ENCODE data around the gene BCL2.

BCL2 gene

GRCh38 chr18:63264871-63265270, 54.7 kb downstream of the BCL2 start:
- H3K36me3 ChIP-seq (ENCODE audit: control insufficient read depth, insufficient read depth, low read length), result no peaks in the 10 kb centered on the region
- no peaks in the 10 kb centered on the region for H3K27me3 ChIP-seq (ENCODE audit: control insufficient read depth, insufficient read depth, low read length)
- H3K4me1 ChIP-seq (ENCODE audit: control insufficient read depth, insufficient read depth, low read length), result peaks cover 16% of the 10 kb centered on the region
- no peak overlapping the region for H3K9ac ChIP-seq (ENCODE audit: low read length)
- H3K4me3 ChIP-seq (ENCODE audit: low read length), result no peak overlapping the region
- no peak overlapping the region for H3K27ac ChIP-seq (ENCODE audit: low read depth, low read length)

GRCh38 chr18:63263444-63263843, 56.1 kb downstream of the BCL2 start:
- H3K27ac ChIP-seq (ENCODE audit: low read depth, low read length), result peak overlapping the region; percentile 83

DNA sequence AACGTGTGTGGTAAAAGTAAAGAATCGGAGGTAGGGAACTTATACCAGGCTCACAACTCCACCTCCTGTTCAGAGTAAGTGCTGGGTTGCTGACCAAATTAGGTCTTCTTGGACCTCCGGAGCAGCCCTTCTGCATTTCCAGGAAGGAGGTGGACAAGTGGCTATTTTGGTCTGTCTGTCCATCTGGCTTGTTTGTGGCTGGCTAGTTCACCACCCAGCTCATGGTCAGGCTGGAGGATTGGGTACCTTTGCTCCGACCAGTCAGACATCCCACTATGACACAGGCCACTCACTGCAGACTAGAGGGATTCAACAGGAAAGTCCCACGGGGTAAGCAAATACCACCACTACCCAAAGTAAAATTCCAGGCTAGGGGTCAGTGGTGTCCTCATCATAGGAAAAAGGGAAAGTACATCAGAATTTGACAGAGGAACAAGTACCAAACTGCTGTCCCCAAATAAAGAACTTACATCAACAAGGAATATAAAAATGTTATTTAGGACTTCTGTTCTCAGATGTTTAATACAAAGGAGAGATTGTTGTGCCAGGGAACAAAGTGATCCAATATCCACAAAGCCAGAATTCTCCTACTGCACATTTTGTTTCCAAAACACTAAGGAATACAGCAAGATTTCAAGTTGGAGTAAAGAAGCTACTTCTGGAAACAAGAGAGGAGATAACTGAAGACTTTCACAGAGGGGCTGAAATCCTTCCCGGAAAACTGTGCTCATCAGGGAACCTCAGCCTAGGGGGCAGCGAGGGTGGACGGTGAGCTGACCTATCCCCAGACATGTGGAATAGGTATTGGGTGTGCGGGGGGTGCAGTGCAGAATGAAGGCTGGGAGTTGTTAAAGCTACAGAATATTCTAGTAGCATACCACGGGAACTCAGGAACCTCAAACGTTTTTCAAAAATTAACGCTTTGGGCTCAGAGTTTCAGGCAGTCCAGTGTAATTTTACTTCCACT, 56.9 kb downstream of the BCL2 start:
- Histone ChIP-seq H3K36me3 (ENCODE audit: control insufficient read depth, insufficient read depth, low read length) (no peaks in the 10 kb centered on the region), H3K4me3 (ENCODE audit: low read length) (no peak overlapping the region), H3K9ac (ENCODE audit: low read length) (no peak overlapping the region), H3K27ac (ENCODE audit: low read depth, low read length) (peak overlapping the region; percentile 83), H3K27me3 (ENCODE audit: control insufficient read depth, insufficient read depth, low read length) (no peaks in the 10 kb centered on the region), H3K4me1 (ENCODE audit: control insufficient read depth, insufficient read depth, low read length) (peaks cover 21% of the 10 kb centered on the region)

More at GRCh38 chr18:63263444-63263843, 56.1 kb downstream of the BCL2 start:
- Histone ChIP-seq H3K9ac (ENCODE audit: low read length) (no peak overlapping the region), H3K27me3 (ENCODE audit: control insufficient read depth, insufficient read depth, low read length) (no peaks in the 10 kb centered on the region), H3K36me3 (ENCODE audit: control insufficient read depth, insufficient read depth, low read length) (no peaks in the 10 kb centered on the region), H3K4me3 (ENCODE audit: low read length) (no peak overlapping the region), H3K4me1 (ENCODE audit: control insufficient read depth, insufficient read depth, low read length) (peaks cover 21% of the 10 kb centered on the region)

DNA sequence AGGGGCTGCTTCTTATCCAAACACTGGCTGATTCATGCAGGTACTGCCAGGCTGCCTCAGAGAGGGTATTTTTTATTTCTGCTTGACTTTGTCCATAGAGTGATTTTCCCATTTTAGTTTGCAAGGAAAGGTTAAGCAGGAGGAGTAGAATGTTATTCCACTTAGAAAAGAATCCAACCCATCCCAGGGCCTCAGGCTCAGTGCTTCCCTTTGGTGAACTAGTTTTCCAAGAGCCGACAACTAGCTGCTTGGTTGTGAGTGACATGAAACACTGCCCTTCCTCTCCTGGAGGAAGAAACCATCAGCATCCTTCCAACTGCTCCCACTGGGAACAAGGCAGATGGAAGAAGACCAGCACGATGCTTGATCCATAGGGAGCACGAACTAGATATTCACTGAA, 58.5 kb downstream of the BCL2 start:
- H3K4me3 ChIP-seq (ENCODE audit: low read length), result no peak overlapping the region
- H3K9ac ChIP-seq (ENCODE audit: low read length), result no peak overlapping the region
- H3K27ac ChIP-seq (ENCODE audit: low read depth, low read length), result no peak overlapping the region
- peaks cover 21% of the 10 kb centered on the region for H3K4me1 ChIP-seq (ENCODE audit: control insufficient read depth, insufficient read depth, low read length)
- no peaks in the 10 kb centered on the region for H3K27me3 ChIP-seq (ENCODE audit: control insufficient read depth, insufficient read depth, low read length)
- H3K36me3 ChIP-seq (ENCODE audit: control insufficient read depth, insufficient read depth, low read length), result no peaks in the 10 kb centered on the region

- no peaks in the 10 kb centered on the region for H3K27me3 ChIP-seq (ENCODE audit: control insufficient read depth, insufficient read depth, low read length)
- peaks cover 21% of the 10 kb centered on the region for H3K4me1 ChIP-seq (ENCODE audit: control insufficient read depth, insufficient read depth, low read length)
- H3K27ac ChIP-seq (ENCODE audit: low read depth, low read length), result no peak overlapping the region
- no peak overlapping the region for H3K9ac ChIP-seq (ENCODE audit: low read length)
- no peak overlapping the region for H3K4me3 ChIP-seq (ENCODE audit: low read length)
- no peaks in the 10 kb centered on the region for H3K36me3 ChIP-seq (ENCODE audit: control insufficient read depth, insufficient read depth, low read length)
Observed at GRCh38 chr18:63260380-63260754, 59.2 kb downstream of the BCL2 start.

GRCh38 chr18:63259567-63260379, 59.8 kb downstream of the BCL2 start:
- H3K4me1 ChIP-seq (ENCODE audit: control insufficient read depth, insufficient read depth, low read length), result peaks cover 21% of the 10 kb centered on the region
- H3K36me3 ChIP-seq (ENCODE audit: control insufficient read depth, insufficient read depth, low read length), result no peaks in the 10 kb centered on the region
- H3K9ac ChIP-seq (ENCODE audit: low read length), result no peak overlapping the region
- H3K27ac ChIP-seq (ENCODE audit: low read depth, low read length), result peak overlapping the region; percentile 15
- no peaks in the 10 kb centered on the region for H3K27me3 ChIP-seq (ENCODE audit: control insufficient read depth, insufficient read depth, low read length)
- no peak overlapping the region for H3K4me3 ChIP-seq (ENCODE audit: low read length)

GRCh38 chr18:63258749-63259566, 60.6 kb downstream of the BCL2 start:
- H3K4me3 ChIP-seq (ENCODE audit: low read length), result no peak overlapping the region
- no peaks in the 10 kb centered on the region for H3K27me3 ChIP-seq (ENCODE audit: control insufficient read depth, insufficient read depth, low read length)
- no peak overlapping the region for H3K9ac ChIP-seq (ENCODE audit: low read length)
- H3K36me3 ChIP-seq (ENCODE audit: control insufficient read depth, insufficient read depth, low read length), result no peaks in the 10 kb centered on the region
- peak overlapping the region; percentile 15 for H3K27ac ChIP-seq (ENCODE audit: low read depth, low read length)
- peaks cover 22% of the 10 kb centered on the region for H3K4me1 ChIP-seq (ENCODE audit: control insufficient read depth, insufficient read depth, low read length)

GRCh38 chr18:63257453-63257852, 62.1 kb downstream of the BCL2 start:
- H3K27ac ChIP-seq (ENCODE audit: low read depth, low read length), result no peak overlapping the region
- H3K4me1 ChIP-seq (ENCODE audit: control insufficient read depth, insufficient read depth, low read length), result peaks cover 16% of the 10 kb centered on the region
- no peak overlapping the region for H3K9ac ChIP-seq (ENCODE audit: low read length)
- H3K4me3 ChIP-seq (ENCODE audit: low read length), result no peak overlapping the region
- H3K27me3 ChIP-seq (ENCODE audit: control insufficient read depth, insufficient read depth, low read length), result no peaks in the 10 kb centered on the region
- no peaks in the 10 kb centered on the region for H3K36me3 ChIP-seq (ENCODE audit: control insufficient read depth, insufficient read depth, low read length)

DNA sequence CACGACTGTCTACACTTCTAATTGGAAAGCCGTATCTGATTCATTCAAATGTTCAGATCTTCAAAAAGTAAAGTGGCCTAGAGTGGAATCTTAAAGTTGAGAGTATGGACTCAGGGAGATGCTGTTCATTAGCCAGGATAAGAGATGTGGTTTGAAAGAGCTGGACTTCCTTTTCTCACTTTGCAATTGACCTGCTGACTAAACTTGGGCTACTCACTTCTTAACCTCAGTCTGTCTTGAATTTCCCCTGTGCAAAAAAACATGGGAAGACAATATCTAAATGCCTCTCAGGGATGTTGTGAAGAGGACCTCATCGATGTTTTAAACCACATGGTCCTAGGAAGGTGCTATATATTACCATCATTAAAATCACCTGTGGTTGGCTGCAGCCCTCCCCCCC, 64.1 kb downstream of the BCL2 start:
- Histone ChIP-seq H3K4me3 (ENCODE audit: low read length) (no peak overlapping the region), H3K27me3 (ENCODE audit: control insufficient read depth, insufficient read depth, low read length) (no peaks in the 10 kb centered on the region), H3K4me1 (ENCODE audit: control insufficient read depth, insufficient read depth, low read length) (peaks cover 12% of the 10 kb centered on the region), H3K36me3 (ENCODE audit: control insufficient read depth, insufficient read depth, low read length) (no peaks in the 10 kb centered on the region), H3K27ac (ENCODE audit: low read depth, low read length) (no peak overlapping the region), H3K9ac (ENCODE audit: low read length) (no peak overlapping the region)

DNA sequence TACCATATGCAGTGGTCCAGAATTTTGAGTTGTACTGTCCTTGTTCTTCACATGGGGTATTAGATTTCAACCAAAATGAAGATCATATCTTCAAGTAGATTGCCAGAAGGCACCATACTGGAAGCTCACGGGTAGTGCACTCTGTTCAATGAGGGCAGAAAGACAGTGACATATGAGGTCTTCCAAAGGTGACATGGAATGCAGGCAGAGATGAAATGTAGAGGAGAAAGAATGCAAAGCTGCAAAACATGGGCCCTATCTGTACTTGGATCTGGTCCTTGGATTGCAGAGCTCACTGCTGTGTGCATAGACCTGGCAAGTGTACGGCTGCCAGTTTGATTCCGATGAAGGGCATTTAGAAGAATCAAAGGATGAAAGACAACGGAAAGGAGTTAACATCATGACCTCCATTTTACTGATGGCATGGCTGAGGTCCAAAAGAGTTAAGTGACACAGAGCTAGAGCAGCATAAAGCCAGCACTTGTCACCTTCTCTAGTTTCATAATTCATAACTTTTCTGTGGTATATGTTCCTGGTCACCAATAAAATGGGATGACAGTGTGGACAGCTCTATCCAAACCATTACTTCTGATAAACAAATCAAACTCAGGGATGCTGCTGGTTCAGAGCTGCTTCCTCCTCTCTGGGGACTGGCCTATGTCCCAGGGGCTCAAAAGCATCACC, 64.7 kb downstream of the BCL2 start:
- Histone ChIP-seq H3K27ac (ENCODE audit: low read depth, low read length) (no peak overlapping the region), H3K36me3 (ENCODE audit: control insufficient read depth, insufficient read depth, low read length) (no peaks in the 10 kb centered on the region), H3K4me1 (ENCODE audit: control insufficient read depth, insufficient read depth, low read length) (peaks cover 11% of the 10 kb centered on the region), H3K4me3 (ENCODE audit: low read length) (no peak overlapping the region), H3K27me3 (ENCODE audit: control insufficient read depth, insufficient read depth, low read length) (no peaks in the 10 kb centered on the region), H3K9ac (ENCODE audit: low read length) (no peak overlapping the region)

DNA sequence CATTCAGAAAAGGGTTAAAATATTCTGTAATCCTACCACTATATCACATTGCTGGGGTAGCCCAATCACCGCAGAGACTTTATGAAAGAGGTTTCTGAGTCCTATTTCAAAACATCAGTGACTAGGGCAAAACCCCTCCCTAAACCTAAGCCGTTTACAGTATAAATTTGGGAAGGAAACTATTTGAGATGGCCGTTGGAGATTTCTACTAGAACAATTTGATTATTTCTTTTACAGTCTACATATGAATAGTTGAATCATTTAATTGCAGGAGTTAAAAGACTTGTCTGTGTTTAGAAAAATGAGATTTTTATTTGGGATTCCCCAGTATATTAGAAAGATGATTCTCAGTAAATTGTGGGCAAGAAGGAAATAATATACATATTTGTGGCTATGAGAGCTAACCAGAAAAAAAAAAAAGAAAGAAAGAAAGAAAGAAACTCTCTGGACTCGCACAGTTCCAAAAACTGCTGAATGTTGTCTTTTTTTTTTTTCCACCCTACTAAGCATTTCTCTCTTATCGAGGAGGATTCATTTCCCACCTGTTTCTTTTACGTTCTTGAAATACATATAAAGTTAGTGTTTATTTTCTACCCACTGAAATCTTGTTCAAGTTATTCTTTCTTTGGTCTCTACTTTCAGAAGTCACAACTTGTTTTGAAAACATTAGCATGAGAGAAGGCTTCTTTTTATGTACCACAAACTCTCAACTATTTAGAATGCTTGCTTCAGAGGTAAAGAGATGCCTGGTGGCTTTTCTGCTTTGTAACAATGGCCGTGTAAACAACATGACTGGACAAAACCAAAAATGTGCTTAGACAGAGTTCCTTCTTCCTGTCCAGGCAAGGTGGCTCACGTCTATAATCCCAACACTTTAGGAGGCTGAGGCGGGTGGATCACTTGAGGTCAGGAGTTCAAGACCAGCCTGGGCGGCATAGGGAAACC, 65.9 kb downstream of the BCL2 start:
- H3K36me3 ChIP-seq (ENCODE audit: control insufficient read depth, insufficient read depth, low read length), result no peaks in the 10 kb centered on the region
- no peak overlapping the region for H3K9ac ChIP-seq (ENCODE audit: low read length)
- H3K4me1 ChIP-seq (ENCODE audit: control insufficient read depth, insufficient read depth, low read length), result peaks cover 8% of the 10 kb centered on the region
- H3K4me3 ChIP-seq (ENCODE audit: low read length), result peak overlapping the region; percentile 3
- H3K27me3 ChIP-seq (ENCODE audit: control insufficient read depth, insufficient read depth, low read length), result no peaks in the 10 kb centered on the region
- H3K27ac ChIP-seq (ENCODE audit: low read depth, low read length), result no peak overlapping the region

Data from rectal smooth muscle tissue (tissue), 1 donor.